Measurements from ENCODE around the gene BHLHE40.

The BHLHE40 gene

GRCh38 chr3:5032844-5033243 is 53.6 kb downstream of the BHLHE40 start:
- TF ChIP-seq CTCF (IDR thresholded peaks at IDR 0.05; ENCODE audit: borderline replicate concordance, insufficient read depth, low read depth, low read length) = no peak
- H3K4me3 ChIP-seq (ENCODE audit: low read depth, low read length) = no peak overlapping the region
